GM06990 (cell line): ENCODE measurements around the gene TSPAN9.

Experiments used
- DNase-seq: peaks from one replicate; pipeline ENCODE4 v3.0.0-alpha.2; 2011; ENCODE audit not compliant: insufficient read length; ENCODE audit errors: extremely low read depth
- H3K27me3 ChIP-seq: replicated peaks from 2 replicates; pipeline ENCODE4 v1.6.0; 2011; ENCODE audit warnings: low read length; ENCODE audit not compliant: control insufficient read depth, insufficient read depth
- H3K36me3 ChIP-seq: 2 replicates; pipeline ENCODE4 v1.5.1; 2011; ENCODE audit warnings: low read length; ENCODE audit not compliant: control insufficient read depth, insufficient read depth
- H3K4me3 ChIP-seq: replicated peaks from 2 replicates; pipeline ENCODE4 v1.5.1; 2011; ENCODE audit warnings: low read depth, mild to moderate bottlenecking, control low read depth, low read length
- CTCF ChIP-seq: IDR thresholded peaks from 2 replicates; pipeline ENCODE4 v1.5.1; 2011; ENCODE audit warnings: low read length, control low read depth, mild to moderate bottlenecking, inconsistent platforms; ENCODE audit not compliant: insufficient read depth, poor library complexity, severe bottlenecking

Gene TSPAN9

GRCh38 chr12:3086729-3087323 lies 9.6 kb downstream of the TSPAN9 start:
- H3K4me3 ChIP-seq, result no peak overlapping the region
- no peak for DNase-seq
- no peaks in the 10 kb centered on the region for H3K36me3 ChIP-seq
- no peak for TF ChIP-seq CTCF
- H3K27me3 ChIP-seq, result no peaks in the 10 kb centered on the region

GRCh38 chr12:3087758-3088650 lies 10.8 kb downstream of the TSPAN9 start:
- Histone ChIP-seq H3K4me3 (no peak overlapping the region), H3K27me3 (no peaks in the 10 kb centered on the region), H3K36me3 (no peaks in the 10 kb centered on the region)
- TF ChIP-seq CTCF, result no peak
- DNase-seq, result no peak

GRCh38 chr12:3089588-3089987 lies 12.4 kb downstream of the TSPAN9 start:
- H3K27me3 ChIP-seq, result no peaks in the 10 kb centered on the region
- no peak for DNase-seq
- no peaks in the 10 kb centered on the region for H3K36me3 ChIP-seq
- no peak for TF ChIP-seq CTCF
- H3K4me3 ChIP-seq, result no peak overlapping the region

- no peak for DNase-seq
- H3K36me3 ChIP-seq, result no peaks in the 10 kb centered on the region
- TF ChIP-seq CTCF, result no peak
- no peak overlapping the region for H3K4me3 ChIP-seq
- H3K27me3 ChIP-seq, result no peaks in the 10 kb centered on the region
Measured at GRCh38 chr12:3090240-3091037, 13.3 kb downstream of the TSPAN9 start.

GRCh38 chr12:3091038-3091319 lies 13.8 kb downstream of the TSPAN9 start:
- Histone ChIP-seq H3K27me3 (no peaks in the 10 kb centered on the region), H3K36me3 (no peaks in the 10 kb centered on the region), H3K4me3 (no peak overlapping the region)
- DNase-seq, result no peak
- TF ChIP-seq CTCF, result no peak
